Spinal cord (tissue), 10 donors: ENCODE data around the gene CITED1. TPM values are rescaled to one million over a fixed set of nuclear protein-coding genes. Genes with fewer than 3 reads are reported as not detected.

Experiments used
- DNase-seq, 6 donors: peaks; one replicate each; pipeline versions ENCODE4 v3.0.0 to v3.0.0-alpha.2; 2013 to 2015; ENCODE audit warnings: low spot score in 6 of 6, low read depth in 4 of 6
- H3K27ac ChIP-seq: one replicate; pipeline ENCODE4 v1.5.1; 2013; ENCODE audit warnings: low read depth, low read length, control low read depth
- H3K27me3 ChIP-seq: one replicate; pipeline ENCODE4 v1.6.1; 2013; ENCODE audit warnings: low read length; ENCODE audit not compliant: control insufficient read depth, insufficient read depth
- H3K36me3 ChIP-seq: one replicate; pipeline ENCODE4 v1.6.1; 2013; ENCODE audit warnings: low read length; ENCODE audit not compliant: control insufficient read depth, insufficient read depth
- H3K4me1 ChIP-seq: one replicate; pipeline ENCODE4 v1.6.1; 2013; ENCODE audit warnings: low read length; ENCODE audit not compliant: control insufficient read depth, insufficient read depth
- H3K4me3 ChIP-seq: one replicate; pipeline ENCODE4 v1.5.1; 2013; ENCODE audit warnings: low read depth, low read length, control low read depth
- H3K9me3 ChIP-seq: one replicate; pipeline ENCODE4 v1.6.1; 2013; ENCODE audit warnings: low read length; ENCODE audit not compliant: control insufficient read depth, insufficient read depth
- WGBS: methylation state at CpG from one replicate; pipeline ENCODE4 v1.1.5; 2013; ENCODE audit warnings: missing lambda C conversion rate; ENCODE audit not compliant: insufficient coverage; 5-methylcytosine and 5-hydroxymethylcytosine counted together
- polyA plus RNA-seq, 2 donors: library from polyadenylated mRNA; unstranded; fragments of 120-200 nt; gene quantifications; one replicate each; pipeline ENCODE4 v1.2.1, GENCODE V29; 2013; ENCODE audit not compliant: insufficient read length in 2 of 2
- total RNA-seq, 2 donors: library from RNA; depleted of rRNA in 1 of 2; stranded (reverse); fragments of 120-200 nt in 1 of 2; fragments of >200 nt in 1 of 2; gene quantifications; one replicate each; pipeline versions ENCODE4 v1.2.3 to v1.2.4, GENCODE V29; 2013 to 2014
- donor health status: healthy.

CITED1 gene
- total and polyA plus RNA-seq, 4 donors, result 4.3 to 9.0 (median 7.0) TPM

- DNase-seq, result no peak
- Histone ChIP-seq H3K27me3 (peaks cover 5% of the 10 kb centered on the region), H3K4me1 (no peaks in the 10 kb centered on the region), H3K4me3 (no peak overlapping the region), H3K9me3 (no peaks in the 10 kb centered on the region), H3K36me3 (peaks cover 44% of the 10 kb centered on the region), H3K27ac (no peak overlapping the region)
- WGBS, result 92% methylated on average over 6 of the region's 6 CpGs
These were observed 32.0 kb downstream of the CITED1 start for GRCh38 chrX:72273718-72274117.

- Histone ChIP-seq H3K27me3 (no peaks in the 10 kb centered on the region), H3K4me1 (no peaks in the 10 kb centered on the region), H3K36me3 (peaks cover 51% of the 10 kb centered on the region), H3K4me3 (no peak overlapping the region), H3K9me3 (no peaks in the 10 kb centered on the region), H3K27ac (no peak overlapping the region)
- DNase-seq, result no peak
- 100% methylated on average over 2 of the region's 3 CpGs for WGBS
These were observed 32.8 kb downstream of the CITED1 start for GRCh38 chrX:72272868-72273267.

GRCh38 chrX:72271812-72272211 lies 33.9 kb downstream of the CITED1 start:
- 94% methylated on average over 2 of the region's 3 CpGs for WGBS
- no peak overlapping the region for H3K4me3 ChIP-seq
- H3K4me1 ChIP-seq, result no peaks in the 10 kb centered on the region
- H3K27ac ChIP-seq, result no peak overlapping the region
- no peaks in the 10 kb centered on the region for H3K9me3 ChIP-seq
- H3K27me3 ChIP-seq, result no peaks in the 10 kb centered on the region
- no peak for DNase-seq
- peaks cover 58% of the 10 kb centered on the region for H3K36me3 ChIP-seq

- WGBS, result 54% methylated on average over 1 of the region's 3 CpGs
- DNase-seq, result no peak
- H3K27me3 ChIP-seq, result no peaks in the 10 kb centered on the region
- H3K4me1 ChIP-seq, result no peaks in the 10 kb centered on the region
- H3K27ac ChIP-seq, result no peak overlapping the region
- H3K4me3 ChIP-seq, result no peak overlapping the region
- peaks cover 58% of the 10 kb centered on the region for H3K36me3 ChIP-seq
- H3K9me3 ChIP-seq, result no peaks in the 10 kb centered on the region
These were observed 34.5 kb downstream of the CITED1 start for GRCh38 chrX:72271091-72271788.

- H3K27ac ChIP-seq, result no peak overlapping the region
- no peak overlapping the region for H3K4me3 ChIP-seq
- H3K36me3 ChIP-seq, result peaks cover 58% of the 10 kb centered on the region
- H3K27me3 ChIP-seq, result no peaks in the 10 kb centered on the region
- 96% methylated on average over 3 of the region's 5 CpGs for WGBS
- DNase-seq, result no peak
- H3K9me3 ChIP-seq, result no peaks in the 10 kb centered on the region
- no peaks in the 10 kb centered on the region for H3K4me1 ChIP-seq
These were observed 35.3 kb downstream of the CITED1 start for GRCh38 chrX:72270316-72270866.

- DNase-seq, result no peak
- Histone ChIP-seq H3K4me1 (no peaks in the 10 kb centered on the region), H3K36me3 (peaks cover 58% of the 10 kb centered on the region), H3K9me3 (no peaks in the 10 kb centered on the region), H3K27me3 (no peaks in the 10 kb centered on the region), H3K27ac (no peak overlapping the region), H3K4me3 (no peak overlapping the region)
- WGBS, result 80% methylated on average over 2 of the region's 3 CpGs
These were observed 36.0 kb downstream of the CITED1 start for GRCh38 chrX:72269671-72270251.

- no CpG with 5 or more reads among the region's 2 CpGs for whole genome bisulfite sequencing
- Histone ChIP-seq H3K27me3 (no peaks in the 10 kb centered on the region), H3K9me3 (no peaks in the 10 kb centered on the region), H3K36me3 (peaks cover 54% of the 10 kb centered on the region), H3K4me3 (no peak overlapping the region), H3K4me1 (no peaks in the 10 kb centered on the region), H3K27ac (no peak overlapping the region)
- no peak for DNase-seq
These were observed 36.9 kb downstream of the CITED1 start for GRCh38 chrX:72268597-72269365.

- no peaks in the 10 kb centered on the region for H3K4me1 ChIP-seq
- H3K4me3 ChIP-seq, result no peak overlapping the region
- no peak overlapping the region for H3K27ac ChIP-seq
- H3K27me3 ChIP-seq, result no peaks in the 10 kb centered on the region
- no peak for DNase-seq
- H3K36me3 ChIP-seq, result peaks cover 26% of the 10 kb centered on the region
- no peaks in the 10 kb centered on the region for H3K9me3 ChIP-seq
- WGBS, result no CpG with 5 or more reads among the region's 3 CpGs
These were observed 40.5 kb downstream of the CITED1 start for GRCh38 chrX:72265263-72265662.

GRCh38 chrX:72262077-72262476 lies 43.6 kb downstream of the CITED1 start:
- 80% methylated on average over 3 of the region's 7 CpGs for whole genome bisulfite sequencing
- H3K9me3 ChIP-seq, result no peaks in the 10 kb centered on the region
- H3K4me3 ChIP-seq, result no peak overlapping the region
- H3K4me1 ChIP-seq, result no peaks in the 10 kb centered on the region
- H3K27me3 ChIP-seq, result peaks cover 3% of the 10 kb centered on the region
- H3K27ac ChIP-seq, result no peak overlapping the region
- H3K36me3 ChIP-seq, result peaks cover under 1% of the 10 kb centered on the region
- no peak for DNase-seq
